DOHH2 (cell line): ENCODE results near the gene CYYR1.

Experiments
- EZH2phosphoT487 ChIP-seq: fragments of 200-600 bp; sonication (generic); IDR thresholded peaks from 2 replicates; pipeline ENCODE4 v1.6.1; 2017; ENCODE audit warnings: borderline replicate concordance, mild to moderate bottlenecking, antibody characterized with exemption, low read length, moderate library complexity, mixed read lengths
- TF ChIP-seq, protein P1 (sequence below): fragments of 200-600 bp; sonication (generic); IDR thresholded peaks from one replicate; pipeline ENCODE4 v1.5.1; 2014; ENCODE audit warnings: antibody characterized with exemption, mild to moderate bottlenecking, low read depth, low read length; ENCODE audit not compliant: poor library complexity, severe bottlenecking

DNA sequence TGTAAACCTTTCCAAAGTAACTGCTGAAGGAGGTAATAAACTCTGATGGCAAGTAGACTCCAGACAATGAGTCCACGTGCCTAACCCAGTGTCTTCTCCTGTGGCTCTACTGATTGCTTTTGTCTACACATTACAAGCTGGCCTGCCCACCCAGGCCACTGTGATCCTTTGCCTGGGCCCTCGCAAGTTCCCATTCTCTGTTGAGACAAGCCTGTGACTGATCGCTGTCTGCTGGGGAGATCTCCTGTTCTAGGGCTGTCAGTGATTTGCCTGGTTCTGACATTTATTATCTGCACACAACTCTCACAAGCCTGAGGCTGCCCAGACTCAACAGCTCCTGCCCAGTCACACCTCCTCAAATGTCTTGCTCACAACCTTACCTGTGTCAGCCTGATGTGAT is 81.4 kb downstream of the CYYR1 start:
- TF ChIP-seq, protein P1, sequence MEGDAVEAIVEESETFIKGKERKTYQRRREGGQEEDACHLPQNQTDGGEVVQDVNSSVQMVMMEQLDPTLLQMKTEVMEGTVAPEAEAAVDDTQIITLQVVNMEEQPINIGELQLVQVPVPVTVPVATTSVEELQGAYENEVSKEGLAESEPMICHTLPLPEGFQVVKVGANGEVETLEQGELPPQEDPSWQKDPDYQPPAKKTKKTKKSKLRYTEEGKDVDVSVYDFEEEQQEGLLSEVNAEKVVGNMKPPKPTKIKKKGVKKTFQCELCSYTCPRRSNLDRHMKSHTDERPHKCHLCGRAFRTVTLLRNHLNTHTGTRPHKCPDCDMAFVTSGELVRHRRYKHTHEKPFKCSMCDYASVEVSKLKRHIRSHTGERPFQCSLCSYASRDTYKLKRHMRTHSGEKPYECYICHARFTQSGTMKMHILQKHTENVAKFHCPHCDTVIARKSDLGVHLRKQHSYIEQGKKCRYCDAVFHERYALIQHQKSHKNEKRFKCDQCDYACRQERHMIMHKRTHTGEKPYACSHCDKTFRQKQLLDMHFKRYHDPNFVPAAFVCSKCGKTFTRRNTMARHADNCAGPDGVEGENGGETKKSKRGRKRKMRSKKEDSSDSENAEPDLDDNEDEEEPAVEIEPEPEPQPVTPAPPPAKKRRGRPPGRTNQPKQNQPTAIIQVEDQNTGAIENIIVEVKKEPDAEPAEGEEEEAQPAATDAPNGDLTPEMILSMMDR, result no peak
- TF ChIP-seq EZH2phosphoT487, result no peak
